SHP77 treated with DMSO at 0.1 percent for 48 hours (cell line): ENCODE results near the gene STX8.

ENCODE experiments used
- DNase-seq: peaks from one replicate; lab custom pipeline; 2025; lab: John Stamatoyannopoulos, UW

STX8 gene

GRCh38 chr17:9208381-9209105 lies 367.1 kb downstream of the STX8 start:
- no peak for DNase-seq

GRCh38 chr17:9206741-9207332 lies 368.8 kb downstream of the STX8 start:
- peak; percentile 30 for DNase-seq

DNA sequence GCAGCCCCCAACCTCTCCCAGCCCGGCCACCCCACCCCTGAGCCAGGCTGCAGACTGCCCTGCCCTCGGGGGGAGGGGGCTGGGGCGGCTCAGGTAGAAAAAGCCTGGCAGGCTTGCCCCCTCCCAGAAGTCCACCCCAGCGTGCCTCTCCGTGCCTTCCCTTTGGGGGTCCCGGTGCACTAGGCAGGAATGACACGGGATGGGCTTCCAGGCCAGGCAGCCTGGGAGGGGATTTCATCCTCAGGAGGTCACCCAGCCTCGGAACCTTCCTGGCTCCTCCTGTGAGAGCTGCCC lies 369.3 kb downstream of the STX8 start:
- DNase-seq, result no peak

- no peak for DNase-seq
Measured at GRCh38 chr17:9205520-9206409, 369.9 kb downstream of the STX8 start.

GRCh38 chr17:9204637-9205329 lies 370.8 kb downstream of the STX8 start:
- no peak for DNase-seq

DNA sequence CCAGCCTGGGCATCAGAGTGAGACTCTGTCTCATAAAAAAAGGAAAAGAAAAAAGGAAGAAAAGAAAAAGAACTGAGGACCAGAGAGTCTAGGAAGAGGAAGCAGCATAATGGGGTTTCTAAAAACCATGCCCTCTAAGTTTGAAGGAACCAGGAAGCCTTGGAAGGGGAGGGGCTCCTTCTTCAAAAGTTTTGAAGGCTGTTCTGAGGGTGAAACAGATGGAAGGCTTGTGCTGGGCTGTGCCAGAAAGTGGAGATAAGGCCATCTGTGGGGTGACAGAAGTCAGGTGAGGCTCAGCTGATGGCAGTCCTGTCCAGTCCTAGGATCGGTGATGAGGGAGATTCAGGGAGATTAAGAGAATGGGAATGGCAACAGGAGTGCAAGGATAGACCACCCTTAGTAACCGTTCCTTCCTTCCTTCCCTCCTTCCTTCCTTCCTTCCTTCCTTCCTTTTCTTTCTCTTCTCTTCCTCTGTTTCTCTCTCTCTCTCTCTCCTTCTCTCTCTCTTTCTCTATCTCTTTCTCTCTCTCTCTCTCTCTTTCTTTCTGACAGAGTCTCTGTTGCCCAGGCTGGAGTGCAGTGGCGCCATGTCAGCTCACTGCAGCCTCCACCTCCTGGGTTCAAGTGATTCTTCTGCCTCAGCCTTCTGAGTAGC lies 371.7 kb downstream of the STX8 start:
- no peak for DNase-seq

GRCh38 chr17:9202532-9202931 lies 373.1 kb downstream of the STX8 start:
- DNase-seq, result no peak

- DNase-seq, result no peak
Measured at GRCh38 chr17:9200699-9201359, 374.8 kb downstream of the STX8 start.
